ENCODE results near the gene PAQR8. TPM values are rescaled to one million over a fixed set of nuclear protein-coding genes. Genes with fewer than 3 reads are reported as not detected.

The PAQR8 gene
- total RNA-seq, 1 experiment from 2014 or later = 3.0 TPM

DNA sequence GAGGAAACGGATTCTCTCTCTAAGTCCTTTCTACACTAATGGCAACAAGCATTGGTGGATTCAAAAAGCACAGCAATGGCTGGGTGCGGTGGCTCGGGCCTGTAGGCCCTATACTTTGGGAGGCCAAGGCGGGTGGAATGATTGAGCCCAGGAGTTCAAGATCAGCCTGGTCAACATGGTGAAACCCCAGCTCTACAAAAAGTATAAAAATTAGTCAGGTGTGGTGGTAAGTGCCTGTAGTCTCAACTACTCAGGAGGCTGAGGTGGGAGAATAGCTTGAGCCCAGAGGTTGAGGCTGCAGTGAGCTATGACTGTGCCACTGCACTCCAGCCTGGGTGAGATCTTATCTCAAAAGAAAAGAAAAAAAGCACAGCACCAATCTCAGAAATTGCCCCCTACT, 19.3 kb downstream of the PAQR8 start:
- peaks cover 0 to 16% (median 3%) of the 10 kb centered on the region in 3 experiments; a peak in 5 of 7 replicates for H3K36me3 Mint-ChIP-seq (ENCODE audit: insufficient read depth in 1 of 3, low read depth in 3 of 3)
- H2BK12ac ChIP-seq (ENCODE audit: insufficient read length, low read depth, low read length) = no peak overlapping the region
- whole genome bisulfite sequencing (ENCODE audit: extremely low coverage, insufficient read length, low lambda C conversion rate) = no CpG with 5 or more reads among the region's 4 CpGs
- TF ChIP-seq, protein P1, sequence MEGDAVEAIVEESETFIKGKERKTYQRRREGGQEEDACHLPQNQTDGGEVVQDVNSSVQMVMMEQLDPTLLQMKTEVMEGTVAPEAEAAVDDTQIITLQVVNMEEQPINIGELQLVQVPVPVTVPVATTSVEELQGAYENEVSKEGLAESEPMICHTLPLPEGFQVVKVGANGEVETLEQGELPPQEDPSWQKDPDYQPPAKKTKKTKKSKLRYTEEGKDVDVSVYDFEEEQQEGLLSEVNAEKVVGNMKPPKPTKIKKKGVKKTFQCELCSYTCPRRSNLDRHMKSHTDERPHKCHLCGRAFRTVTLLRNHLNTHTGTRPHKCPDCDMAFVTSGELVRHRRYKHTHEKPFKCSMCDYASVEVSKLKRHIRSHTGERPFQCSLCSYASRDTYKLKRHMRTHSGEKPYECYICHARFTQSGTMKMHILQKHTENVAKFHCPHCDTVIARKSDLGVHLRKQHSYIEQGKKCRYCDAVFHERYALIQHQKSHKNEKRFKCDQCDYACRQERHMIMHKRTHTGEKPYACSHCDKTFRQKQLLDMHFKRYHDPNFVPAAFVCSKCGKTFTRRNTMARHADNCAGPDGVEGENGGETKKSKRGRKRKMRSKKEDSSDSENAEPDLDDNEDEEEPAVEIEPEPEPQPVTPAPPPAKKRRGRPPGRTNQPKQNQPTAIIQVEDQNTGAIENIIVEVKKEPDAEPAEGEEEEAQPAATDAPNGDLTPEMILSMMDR (conservative IDR thresholded peaks at IDR 0.05) = no peak
- H4K5ac ChIP-seq (ENCODE audit: insufficient read length, low read depth, low read length) = no peak overlapping the region
- no peaks in the 10 kb centered on the region for H3K79me1 ChIP-seq (ENCODE audit: insufficient read depth, low read depth, low read length, poor library complexity, severe bottlenecking)
- no peak overlapping the region for H4K8ac ChIP-seq (replicated peaks; ENCODE audit: insufficient read length, low read depth, low read length)
- no peaks in the 10 kb centered on the region for H3K27me3 Mint-ChIP-seq (ENCODE audit: low read depth)
- H3K4me1 ChIP-seq (ENCODE audit: insufficient read depth, low read length) = no peaks in the 10 kb centered on the region
- H3K27ac ChIP-seq (ENCODE audit: insufficient read length, low read depth, low read length) = no peak overlapping the region
- no peak for DNase-seq
- H3K79me2 ChIP-seq (ENCODE audit: insufficient read depth, low read length) = no peaks in the 10 kb centered on the region
- H3K56ac ChIP-seq (ENCODE audit: insufficient read length, low read depth, low read length) = no peak overlapping the region
- no peak overlapping the region for H2BK5ac ChIP-seq (ENCODE audit: insufficient read length, low read length)
- no peak overlapping the region for H3K9ac ChIP-seq (ENCODE audit: extremely low read depth, insufficient read length, low read length)
- peaks cover 0 to 6% of the 10 kb centered on the region in 2 experiments; a peak in 4 of 5 replicates for H3K9me3 Mint-ChIP-seq
- H3K18ac ChIP-seq (ENCODE audit: insufficient read length, low read depth, low read length) = no peak overlapping the region
- no peak overlapping the region for H3K14ac ChIP-seq (ENCODE audit: insufficient read depth, low read length)
- H3T11ph ChIP-seq (ENCODE audit: low read length) = no peak overlapping the region
- no peak overlapping the region for H2BK15ac ChIP-seq (ENCODE audit: low read depth, low read length)
- H3K27me3 ChIP-seq (ENCODE audit: insufficient read depth, low read length) = no peaks in the 10 kb centered on the region
- no peak overlapping the region for H3K4ac ChIP-seq (ENCODE audit: low read depth, low read length)
- no peak overlapping the region for H3K27ac Mint-ChIP-seq
- H4K91ac ChIP-seq (ENCODE audit: insufficient read length, low read depth, low read length) = no peak overlapping the region
- no peak overlapping the region for H2AK5ac ChIP-seq (ENCODE audit: insufficient read length, low read length)
- H2BK20ac ChIP-seq (ENCODE audit: low read depth, low read length, poor library complexity, severe bottlenecking) = no peak overlapping the region
- peaks cover 0 to 3% of the 10 kb centered on the region in 2 experiments; a peak in 1 of 4 replicates for H3K4me1 Mint-ChIP-seq
- H4K20me1 ChIP-seq (ENCODE audit: control insufficient read depth, insufficient read depth, insufficient read length) = no peaks in the 10 kb centered on the region
- H2BK120ac ChIP-seq (ENCODE audit: low read depth, low read length, poor library complexity, severe bottlenecking) = no peak overlapping the region
- H3K23me2 ChIP-seq (ENCODE audit: insufficient read length, low read depth, low read length, poor library complexity, severe bottlenecking) = no peaks in the 10 kb centered on the region
- H3K23ac ChIP-seq (ENCODE audit: insufficient read length, low read depth, low read length) = no peak overlapping the region
- H3K9me3 ChIP-seq (ENCODE audit: control insufficient read depth, low read depth, low read length) = no peaks in the 10 kb centered on the region
- H3K4me2 ChIP-seq (ENCODE audit: insufficient read depth, insufficient read length, low read length) = no peak overlapping the region
- H2AFZ ChIP-seq (ENCODE audit: low read length) = no peak overlapping the region
- H3K4me3 Mint-ChIP-seq = no peak overlapping the region

Measured in H9 (cell line).